Smooth muscle cell (in vitro differentiated cells): ENCODE measurements around the gene RFT1. TPM values are rescaled to one million over a fixed set of nuclear protein-coding genes. Genes with fewer than 3 reads are reported as not detected.

ENCODE experiments used
- DNase-seq: peaks from one replicate; lab custom pipeline; 2025; ENCODE audit not compliant: unreplicated experiment; lab: John Stamatoyannopoulos, UW
- H2AFZ ChIP-seq: fragments of 200-600 bp; sonication (generic); 2 replicates; pipeline ENCODE4 v1.6.0; 2016; ENCODE audit warnings: antibody characterized with exemption, low read depth, mild to moderate bottlenecking
- H3F3A ChIP-seq: fragments of 200-600 bp; sonication (generic); 2 replicates; pipeline ENCODE4 v1.6.0; 2017; ENCODE audit warnings: antibody characterized with exemption, low read depth
- H3K27ac ChIP-seq: fragments of 200-600 bp; sonication (generic); 2 replicates; pipeline ENCODE4 v1.5.1; 2016; ENCODE audit warnings: low read depth, mild to moderate bottlenecking
- H3K27me3 ChIP-seq: fragments of 200-600 bp; sonication (generic); 2 replicates; pipeline ENCODE4 v1.6.1; 2016; ENCODE audit warnings: low read depth, mild to moderate bottlenecking
- H3K36me3 ChIP-seq: fragments of 200-600 bp; sonication (generic); 2 replicates; pipeline ENCODE4 v1.5.1; 2016; ENCODE audit warnings: low read depth
- H3K4me1 ChIP-seq: fragments of 200-600 bp; sonication (generic); 2 replicates; pipeline ENCODE4 v1.5.1; 2016; ENCODE audit warnings: low read depth
- H3K4me2 ChIP-seq: fragments of 200-600 bp; sonication (generic); 2 replicates; pipeline ENCODE4 v1.6.0; 2016; ENCODE audit warnings: mild to moderate bottlenecking
- H3K4me3 ChIP-seq: fragments of 200-600 bp; sonication (generic); 2 replicates; pipeline ENCODE4 v1.5.1; 2016; ENCODE audit warnings: mild to moderate bottlenecking
- H3K79me2 ChIP-seq: fragments of 200-600 bp; sonication (generic); 2 replicates; pipeline ENCODE4 v1.6.0; 2016; ENCODE audit warnings: low read depth, mild to moderate bottlenecking
- H3K9ac ChIP-seq: fragments of 200-600 bp; sonication (generic); 2 replicates; pipeline ENCODE4 v1.6.0; 2016; ENCODE audit warnings: low read depth
- H3K9me3 ChIP-seq: fragments of 200-600 bp; sonication (generic); replicated peaks from 2 replicates; pipeline ENCODE4 v1.5.1; 2016; ENCODE audit warnings: low read depth
- H4K20me1 ChIP-seq: fragments of 200-600 bp; sonication (generic); 2 replicates; pipeline ENCODE4 v1.6.0; 2016; ENCODE audit warnings: low read depth
- WGBS: methylation state at CpG from one replicate; pipeline ENCODE4 v1.1.7; 2016; ENCODE audit warnings: low lambda C conversion rate; 5-methylcytosine and 5-hydroxymethylcytosine counted together
- polyA plus RNA-seq: library from polyadenylated mRNA; unstranded; fragments of >200 nt; fragmentation: Nextera tagmentation; extraction: Ambion mirVana; gene quantifications from 2 replicates; pipeline ENCODE4 v1.2.1, GENCODE V29; 2016
- total RNA-seq: library from RNA; depleted of rRNA; stranded (reverse); fragments of >200 nt; gene quantifications from 2 replicates; pipeline ENCODE4 v1.2.3, GENCODE V29; 2014
- TF ChIP-seq, protein P1 (sequence below): fragments of 200-600 bp; sonication (generic); IDR thresholded peaks from 2 replicates; pipeline ENCODE4 v1.5.1; 2017; ENCODE audit warnings: borderline replicate concordance, mild to moderate bottlenecking, antibody characterized with exemption; ENCODE audit not compliant: insufficient read depth, poor library complexity, severe bottlenecking

RFT1 gene
- total and polyA plus RNA-seq, 2 experiments from 2014 or later = 13.3 to 25.7 TPM

DNA sequence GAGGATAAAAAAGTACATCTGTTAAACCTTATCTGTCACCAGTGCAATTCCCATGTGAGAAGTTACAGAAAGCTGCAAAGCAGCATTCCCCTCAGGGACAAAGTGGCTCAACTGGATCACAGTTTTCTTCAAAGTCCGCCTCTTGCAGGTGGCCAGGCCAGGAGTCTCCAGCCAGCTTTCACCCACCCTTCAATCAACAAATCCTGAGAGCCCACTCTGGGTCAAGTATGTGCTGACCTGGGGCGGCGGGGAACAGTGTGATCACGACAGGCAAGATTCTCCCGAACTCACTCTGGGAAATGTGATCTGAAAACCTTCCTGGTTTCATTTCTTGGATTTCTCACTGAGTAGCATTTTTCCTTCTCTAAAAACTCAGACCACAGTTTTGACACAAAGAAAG, 39.2 kb downstream of the RFT1 start:
- no peak overlapping the region for H3K4me2 ChIP-seq
- no peak for DNase-seq
- no peaks in the 10 kb centered on the region for H3K36me3 ChIP-seq
- no peaks in the 10 kb centered on the region for H3F3A ChIP-seq
- no peak overlapping the region for H3K4me3 ChIP-seq
- no peaks in the 10 kb centered on the region for H3K9me3 ChIP-seq
- no peak overlapping the region for H3K9ac ChIP-seq
- no peaks in the 10 kb centered on the region for H3K79me2 ChIP-seq
- H3K27ac ChIP-seq = no peak overlapping the region
- H4K20me1 ChIP-seq = no peaks in the 10 kb centered on the region
- no peak overlapping the region for H2AFZ ChIP-seq
- no peaks in the 10 kb centered on the region for H3K4me1 ChIP-seq
- H3K27me3 ChIP-seq = no peaks in the 10 kb centered on the region
- 94% methylated on average over 5 of the region's 5 CpGs for WGBS
- TF ChIP-seq, protein P1, sequence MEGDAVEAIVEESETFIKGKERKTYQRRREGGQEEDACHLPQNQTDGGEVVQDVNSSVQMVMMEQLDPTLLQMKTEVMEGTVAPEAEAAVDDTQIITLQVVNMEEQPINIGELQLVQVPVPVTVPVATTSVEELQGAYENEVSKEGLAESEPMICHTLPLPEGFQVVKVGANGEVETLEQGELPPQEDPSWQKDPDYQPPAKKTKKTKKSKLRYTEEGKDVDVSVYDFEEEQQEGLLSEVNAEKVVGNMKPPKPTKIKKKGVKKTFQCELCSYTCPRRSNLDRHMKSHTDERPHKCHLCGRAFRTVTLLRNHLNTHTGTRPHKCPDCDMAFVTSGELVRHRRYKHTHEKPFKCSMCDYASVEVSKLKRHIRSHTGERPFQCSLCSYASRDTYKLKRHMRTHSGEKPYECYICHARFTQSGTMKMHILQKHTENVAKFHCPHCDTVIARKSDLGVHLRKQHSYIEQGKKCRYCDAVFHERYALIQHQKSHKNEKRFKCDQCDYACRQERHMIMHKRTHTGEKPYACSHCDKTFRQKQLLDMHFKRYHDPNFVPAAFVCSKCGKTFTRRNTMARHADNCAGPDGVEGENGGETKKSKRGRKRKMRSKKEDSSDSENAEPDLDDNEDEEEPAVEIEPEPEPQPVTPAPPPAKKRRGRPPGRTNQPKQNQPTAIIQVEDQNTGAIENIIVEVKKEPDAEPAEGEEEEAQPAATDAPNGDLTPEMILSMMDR = no peak

DNA sequence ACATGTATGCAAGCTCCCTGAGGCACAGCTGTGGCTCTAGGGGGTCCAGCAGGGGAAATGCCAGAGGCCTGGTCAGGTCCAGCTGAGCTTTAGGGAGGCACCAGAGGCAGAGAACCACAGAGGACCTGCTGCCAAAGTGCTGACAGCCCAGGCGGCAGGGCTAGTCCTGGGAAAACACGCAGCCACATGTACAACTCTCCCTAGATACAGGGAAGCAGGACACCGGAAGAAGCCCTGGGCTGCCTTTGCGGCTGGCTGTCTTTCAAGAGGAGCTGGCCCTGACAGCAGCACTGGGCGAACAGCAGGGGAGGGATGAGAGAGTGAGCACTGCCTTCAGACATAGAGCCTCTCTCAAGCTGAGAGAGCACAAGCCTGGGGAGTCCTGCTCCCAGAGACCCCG, 40.7 kb downstream of the RFT1 start:
- no peaks in the 10 kb centered on the region for H3F3A ChIP-seq
- H3K9ac ChIP-seq = no peak overlapping the region
- H3K27ac ChIP-seq = no peak overlapping the region
- no peaks in the 10 kb centered on the region for H3K9me3 ChIP-seq
- H3K4me3 ChIP-seq = no peak overlapping the region
- H3K27me3 ChIP-seq = no peaks in the 10 kb centered on the region
- no peak overlapping the region for H3K4me2 ChIP-seq
- TF ChIP-seq, protein P1 = no peak
- H4K20me1 ChIP-seq = no peaks in the 10 kb centered on the region
- no peak overlapping the region for H2AFZ ChIP-seq
- no peaks in the 10 kb centered on the region for H3K4me1 ChIP-seq
- no peaks in the 10 kb centered on the region for H3K36me3 ChIP-seq
- WGBS = 89% methylated on average over 6 of the region's 6 CpGs
- no peak for DNase-seq
- no peaks in the 10 kb centered on the region for H3K79me2 ChIP-seq

DNA sequence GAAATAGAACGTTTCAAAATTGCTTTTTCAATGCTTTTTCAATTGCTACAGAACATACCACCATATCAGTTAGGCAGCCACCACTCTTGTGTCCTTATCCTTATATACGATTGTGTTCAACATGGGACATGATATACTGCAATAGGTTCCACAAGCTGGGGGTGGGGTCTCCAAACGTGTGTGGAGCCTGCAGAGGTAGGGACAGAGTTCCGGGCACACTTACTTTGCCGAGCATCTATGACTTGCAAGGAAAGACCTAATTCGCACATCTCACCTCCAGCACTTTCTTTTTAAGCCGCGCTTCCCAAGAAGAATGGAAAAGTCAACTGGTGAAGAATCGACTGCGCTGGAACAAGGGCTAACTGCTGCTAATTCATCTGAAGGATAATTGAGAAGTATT, 44.8 kb downstream of the RFT1 start:
- 89% methylated on average over 10 of the region's 10 CpGs for WGBS
- Histone ChIP-seq H3K9me3 (no peaks in the 10 kb centered on the region), H4K20me1 (no peaks in the 10 kb centered on the region), H3K4me3 (no peak overlapping the region), H3K9ac (no peak overlapping the region), H3F3A (no peaks in the 10 kb centered on the region), H3K4me2 (no peak overlapping the region), H3K79me2 (no peaks in the 10 kb centered on the region), H3K4me1 (no peaks in the 10 kb centered on the region), H2AFZ (no peak overlapping the region), H3K36me3 (no peaks in the 10 kb centered on the region), H3K27me3 (no peaks in the 10 kb centered on the region), H3K27ac (no peak overlapping the region)
- TF ChIP-seq, protein P1 = no peak
- no peak for DNase-seq

DNA sequence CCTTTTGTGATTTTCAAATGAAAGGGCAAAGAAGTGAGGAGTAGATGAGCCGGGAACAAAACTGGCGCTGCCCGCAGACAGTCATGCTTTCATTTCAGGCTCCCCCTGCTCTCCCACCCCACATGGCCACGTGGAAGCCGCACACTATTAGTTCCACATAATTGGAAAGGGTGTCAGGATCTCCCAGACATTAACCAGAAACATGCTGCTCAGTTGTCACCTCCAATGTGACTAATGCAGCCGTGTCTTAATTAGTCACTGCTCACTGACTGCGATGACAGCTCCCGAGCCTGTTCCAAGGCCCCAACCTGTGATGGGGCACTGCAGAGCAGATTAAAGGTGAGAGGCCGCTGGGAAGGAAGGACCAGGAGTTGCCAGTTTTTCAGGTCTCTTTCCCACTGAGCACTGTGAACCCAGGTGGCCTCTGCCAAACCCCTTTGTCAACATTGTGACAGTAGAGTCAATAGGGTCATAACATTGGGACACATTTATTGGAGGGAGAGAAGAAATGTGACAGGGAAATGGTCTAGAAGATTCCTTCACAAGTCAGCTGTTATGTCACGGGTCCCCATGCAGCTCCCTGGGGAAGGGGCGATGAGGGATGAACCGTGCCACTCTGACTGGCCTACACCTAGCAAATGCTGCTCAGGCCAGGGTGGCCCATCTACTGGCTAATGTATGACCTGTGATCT, 45.8 kb downstream of the RFT1 start:
- no peak for DNase-seq
- TF ChIP-seq, protein P1 = no peak
- Histone ChIP-seq H3K79me2 (no peaks in the 10 kb centered on the region), H3K4me2 (no peak overlapping the region), H3K27me3 (no peaks in the 10 kb centered on the region), H3K36me3 (no peaks in the 10 kb centered on the region), H4K20me1 (no peaks in the 10 kb centered on the region), H3K9me3 (no peaks in the 10 kb centered on the region), H3K9ac (no peak overlapping the region), H2AFZ (no peak overlapping the region), H3K4me1 (no peaks in the 10 kb centered on the region), H3F3A (no peaks in the 10 kb centered on the region), H3K4me3 (no peak overlapping the region), H3K27ac (no peak overlapping the region)
- WGBS = 68% methylated on average over 12 of the region's 12 CpGs
